ENCODE data around the gene RHEX.

DNA sequence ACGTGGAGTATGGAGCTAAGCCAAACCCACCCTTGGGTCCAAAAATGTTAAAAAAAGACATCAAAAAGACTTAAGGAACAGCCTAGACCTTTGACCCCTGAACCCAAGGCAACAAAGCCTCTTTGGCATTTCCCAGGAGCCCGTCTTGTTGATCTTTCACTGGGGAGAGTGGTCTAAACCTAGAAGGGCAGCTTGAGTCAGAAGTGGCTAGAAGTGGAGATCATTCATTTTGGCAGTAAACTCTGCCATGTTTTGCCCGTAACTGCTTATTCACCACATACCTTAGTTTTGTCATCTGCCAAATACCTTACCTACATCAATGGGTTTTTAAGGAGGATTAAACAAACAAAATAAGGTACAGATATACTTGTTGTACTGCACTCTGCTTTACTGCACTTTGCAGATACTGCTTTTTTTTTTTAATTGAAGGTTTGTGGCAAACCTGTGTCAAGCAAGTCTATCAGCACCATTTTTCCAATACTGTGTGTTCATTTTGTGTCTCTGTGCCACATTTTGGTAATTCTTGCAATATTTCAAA is 27.6 kb upstream of the RHEX start:
- no peak for TF ChIP-seq POLR2A (IDR thresholded peaks at IDR 0.05)
- TF ChIP-seq, protein P1, sequence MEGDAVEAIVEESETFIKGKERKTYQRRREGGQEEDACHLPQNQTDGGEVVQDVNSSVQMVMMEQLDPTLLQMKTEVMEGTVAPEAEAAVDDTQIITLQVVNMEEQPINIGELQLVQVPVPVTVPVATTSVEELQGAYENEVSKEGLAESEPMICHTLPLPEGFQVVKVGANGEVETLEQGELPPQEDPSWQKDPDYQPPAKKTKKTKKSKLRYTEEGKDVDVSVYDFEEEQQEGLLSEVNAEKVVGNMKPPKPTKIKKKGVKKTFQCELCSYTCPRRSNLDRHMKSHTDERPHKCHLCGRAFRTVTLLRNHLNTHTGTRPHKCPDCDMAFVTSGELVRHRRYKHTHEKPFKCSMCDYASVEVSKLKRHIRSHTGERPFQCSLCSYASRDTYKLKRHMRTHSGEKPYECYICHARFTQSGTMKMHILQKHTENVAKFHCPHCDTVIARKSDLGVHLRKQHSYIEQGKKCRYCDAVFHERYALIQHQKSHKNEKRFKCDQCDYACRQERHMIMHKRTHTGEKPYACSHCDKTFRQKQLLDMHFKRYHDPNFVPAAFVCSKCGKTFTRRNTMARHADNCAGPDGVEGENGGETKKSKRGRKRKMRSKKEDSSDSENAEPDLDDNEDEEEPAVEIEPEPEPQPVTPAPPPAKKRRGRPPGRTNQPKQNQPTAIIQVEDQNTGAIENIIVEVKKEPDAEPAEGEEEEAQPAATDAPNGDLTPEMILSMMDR (IDR thresholded peaks at IDR 0.05): no peak
